Neural progenitor cell (in vitro differentiated cells): ENCODE data around the gene FBRSL1. TPM values are rescaled to one million over a fixed set of nuclear protein-coding genes. Genes with fewer than 3 reads are reported as not detected.
A peak's percentile ranks its signal among the peaks of the same experiment; 100 is the strongest.

Source experiments
- DNase-seq: peaks from one replicate; pipeline ENCODE4 v3.0.0-alpha.2; 2016; ENCODE audit warnings: low spot score
- H2AFZ ChIP-seq: fragments of 200-600 bp; sonication (generic); replicated peaks from 2 replicates; pipeline ENCODE4 v1.6.1; 2016; ENCODE audit warnings: antibody characterized with exemption
- H3F3A ChIP-seq: fragments of 200-600 bp; sonication (generic); 2 replicates; pipeline ENCODE4 v1.6.1; 2016; ENCODE audit warnings: antibody characterized with exemption, low read depth
- H3K27ac ChIP-seq: fragments of 200-600 bp; sonication (generic); 2 replicates; pipeline ENCODE4 v1.5.1; 2016; ENCODE audit warnings: mild to moderate bottlenecking
- H3K27me3 ChIP-seq: fragments of 200-600 bp; sonication (generic); 2 replicates; pipeline ENCODE4 v1.6.1; 2016; ENCODE audit warnings: mild to moderate bottlenecking, moderate library complexity
- H3K36me3 ChIP-seq: fragments of 200-600 bp; sonication (generic); 2 replicates; pipeline ENCODE4 v1.5.1; 2016
- H3K4me1 ChIP-seq: fragments of 200-600 bp; sonication (generic); 2 replicates; pipeline ENCODE4 v1.6.1; 2016; ENCODE audit warnings: mixed run types
- H3K4me2 ChIP-seq: fragments of 200-600 bp; sonication (generic); 2 replicates; pipeline ENCODE4 v1.6.1; 2016
- H3K4me3 ChIP-seq: fragments of 200-600 bp; sonication (generic); 2 replicates; pipeline ENCODE4 v1.5.1; 2016
- H3K79me2 ChIP-seq: fragments of 200-600 bp; sonication (generic); 2 replicates; pipeline ENCODE4 v1.6.1; 2016; ENCODE audit warnings: low read depth
- H3K9ac ChIP-seq: fragments of 200-600 bp; sonication (generic); 2 replicates; pipeline ENCODE4 v1.6.1; 2016
- H3K9me3 ChIP-seq: fragments of 200-600 bp; sonication (generic); 2 replicates; pipeline ENCODE4 v1.5.1; 2016; ENCODE audit warnings: low read depth
- H4K20me1 ChIP-seq: fragments of 200-600 bp; sonication (generic); 2 replicates; pipeline ENCODE4 v1.6.1; 2016; ENCODE audit warnings: low read depth
- H3K27ac Mint-ChIP-seq: 3 replicates; pipeline ENCODE4 v1.8.0; 2021; ENCODE audit warnings: mixed read lengths
- H3K27me3 Mint-ChIP-seq: 2 replicates; pipeline ENCODE4 v1.8.0; 2022; ENCODE audit warnings: low read depth, mild to moderate bottlenecking, inconsistent platforms, moderate library complexity, mixed read lengths; ENCODE audit not compliant: insufficient read depth
- H3K36me3 Mint-ChIP-seq: 3 replicates; pipeline ENCODE4 v1.8.0; 2021; ENCODE audit warnings: mixed read lengths
- H3K4me1 Mint-ChIP-seq: 3 replicates; pipeline ENCODE4 v1.8.0; 2021; ENCODE audit warnings: mixed read lengths
- H3K4me3 Mint-ChIP-seq: 3 replicates; pipeline ENCODE4 v1.8.0; 2021; ENCODE audit warnings: mild to moderate bottlenecking, moderate library complexity, mixed read lengths
- H3K9me3 Mint-ChIP-seq: 3 replicates; pipeline ENCODE4 v1.8.0; 2020; ENCODE audit warnings: mixed read lengths
- EZH2 ChIP-seq: fragments of 200-600 bp; sonication (generic); IDR thresholded peaks from 2 replicates; pipeline ENCODE4 v1.6.1; 2017; ENCODE audit warnings: antibody characterized with exemption, mild to moderate bottlenecking, moderate library complexity
- EZH2phosphoT487 ChIP-seq: fragments of 200-600 bp; sonication (generic); IDR thresholded peaks from 2 replicates; pipeline ENCODE4 v1.6.1; 2017; ENCODE audit warnings: antibody characterized with exemption
- total RNA-seq: library from RNA; depleted of rRNA; stranded (reverse); fragments of >200 nt; gene quantifications from 2 replicates; pipeline ENCODE4 v1.2.3, GENCODE V29; 2015; ENCODE audit warnings: low replicate concordance
- TF ChIP-seq, protein P1 (sequence below): fragments of 200-600 bp; sonication (generic); IDR thresholded peaks from 2 replicates; pipeline ENCODE4 v1.5.1; 2017; ENCODE audit warnings: antibody characterized with exemption, mild to moderate bottlenecking

The FBRSL1 gene
- total RNA-seq, 1 donor from 2014 or later = 7.4 TPM

DNA sequence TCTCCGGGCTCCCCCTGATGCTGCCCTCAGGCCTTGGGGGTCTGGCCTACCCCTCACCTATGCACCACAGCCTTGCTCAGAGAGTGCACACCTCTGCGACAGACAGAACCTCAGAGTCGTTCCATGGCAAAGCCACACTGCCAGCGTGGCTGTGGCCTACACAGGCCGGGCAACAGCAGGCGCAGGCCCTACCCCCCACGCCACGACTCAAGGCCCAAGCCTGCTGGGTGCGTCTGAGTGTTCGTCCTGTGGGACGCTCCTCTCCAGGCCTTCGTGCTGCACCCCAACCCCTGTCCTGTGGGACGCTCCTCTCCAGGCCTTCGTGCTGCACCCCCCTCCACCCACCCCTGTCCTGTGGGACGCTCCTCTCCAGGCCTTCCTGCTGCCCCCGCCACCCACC, 66.3 kb downstream of the FBRSL1 start:
- no peaks in the 10 kb centered on the region for H3K9me3 ChIP-seq
- H3K4me3 ChIP-seq = no peak overlapping the region
- peaks cover 9% of the 10 kb centered on the region for H3K4me1 ChIP-seq
- H3K27me3 ChIP-seq = peaks cover 80% of the 10 kb centered on the region
- DNase-seq = no peak
- no peak overlapping the region for H2AFZ ChIP-seq
- peaks cover 17% of the 10 kb centered on the region for H4K20me1 ChIP-seq
- H3K27me3 Mint-ChIP-seq = peaks cover 9% of the 10 kb centered on the region
- no peak overlapping the region for H3K9ac ChIP-seq
- H3K4me3 Mint-ChIP-seq = no peak overlapping the region
- H3F3A ChIP-seq = peaks cover 22% of the 10 kb centered on the region
- no peaks in the 10 kb centered on the region for H3K36me3 Mint-ChIP-seq
- H3K36me3 ChIP-seq = no peaks in the 10 kb centered on the region
- H3K27ac ChIP-seq = no peak overlapping the region
- peaks cover 7% of the 10 kb centered on the region for H3K79me2 ChIP-seq
- H3K27ac Mint-ChIP-seq = no peak overlapping the region
- H3K4me1 Mint-ChIP-seq = peaks cover 15% of the 10 kb centered on the region
- TF ChIP-seq EZH2phosphoT487 (no peak), EZH2 (no peak)
- TF ChIP-seq, protein P1, sequence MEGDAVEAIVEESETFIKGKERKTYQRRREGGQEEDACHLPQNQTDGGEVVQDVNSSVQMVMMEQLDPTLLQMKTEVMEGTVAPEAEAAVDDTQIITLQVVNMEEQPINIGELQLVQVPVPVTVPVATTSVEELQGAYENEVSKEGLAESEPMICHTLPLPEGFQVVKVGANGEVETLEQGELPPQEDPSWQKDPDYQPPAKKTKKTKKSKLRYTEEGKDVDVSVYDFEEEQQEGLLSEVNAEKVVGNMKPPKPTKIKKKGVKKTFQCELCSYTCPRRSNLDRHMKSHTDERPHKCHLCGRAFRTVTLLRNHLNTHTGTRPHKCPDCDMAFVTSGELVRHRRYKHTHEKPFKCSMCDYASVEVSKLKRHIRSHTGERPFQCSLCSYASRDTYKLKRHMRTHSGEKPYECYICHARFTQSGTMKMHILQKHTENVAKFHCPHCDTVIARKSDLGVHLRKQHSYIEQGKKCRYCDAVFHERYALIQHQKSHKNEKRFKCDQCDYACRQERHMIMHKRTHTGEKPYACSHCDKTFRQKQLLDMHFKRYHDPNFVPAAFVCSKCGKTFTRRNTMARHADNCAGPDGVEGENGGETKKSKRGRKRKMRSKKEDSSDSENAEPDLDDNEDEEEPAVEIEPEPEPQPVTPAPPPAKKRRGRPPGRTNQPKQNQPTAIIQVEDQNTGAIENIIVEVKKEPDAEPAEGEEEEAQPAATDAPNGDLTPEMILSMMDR = no peak
- H3K9me3 Mint-ChIP-seq = no peaks in the 10 kb centered on the region
- no peak overlapping the region for H3K4me2 ChIP-seq

DNA sequence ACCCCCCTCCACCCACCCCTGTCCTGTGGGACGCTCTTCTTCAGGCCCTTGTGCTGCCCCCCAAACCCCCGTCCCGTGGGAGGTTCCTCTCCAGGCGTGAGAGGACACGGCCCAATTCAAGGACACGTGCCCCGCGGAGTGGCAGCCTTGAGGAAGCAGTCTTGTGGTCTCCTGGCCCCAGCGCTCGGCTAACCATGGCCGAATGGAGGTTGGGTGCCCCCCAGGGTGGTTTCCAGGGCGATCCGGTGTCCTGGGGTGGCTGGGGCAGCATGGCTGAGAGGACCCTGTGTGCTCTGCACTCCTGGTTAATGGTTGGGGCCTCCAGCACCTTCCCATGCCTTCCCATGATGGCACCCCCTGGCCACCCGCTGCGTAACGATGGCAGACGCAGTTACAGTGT, 66.8 kb downstream of the FBRSL1 start:
- peaks cover 13% of the 10 kb centered on the region for H3K79me2 ChIP-seq
- H3K27ac ChIP-seq = no peak overlapping the region
- peaks cover 22% of the 10 kb centered on the region for H3F3A ChIP-seq
- no peak overlapping the region for H3K9ac ChIP-seq
- H3K4me1 ChIP-seq = peaks cover 9% of the 10 kb centered on the region
- peak overlapping the region; percentile 0 for H3K4me3 Mint-ChIP-seq
- peaks cover 74% of the 10 kb centered on the region for H3K27me3 ChIP-seq
- DNase-seq = no peak
- no peak overlapping the region for H3K4me3 ChIP-seq
- H3K36me3 ChIP-seq = no peaks in the 10 kb centered on the region
- H3K27ac Mint-ChIP-seq = peak overlapping the region; percentile 30
- H3K9me3 Mint-ChIP-seq = no peaks in the 10 kb centered on the region
- no peaks in the 10 kb centered on the region for H3K36me3 Mint-ChIP-seq
- H2AFZ ChIP-seq = no peak overlapping the region
- TF ChIP-seq EZH2phosphoT487 (no peak), EZH2 (no peak)
- TF ChIP-seq, protein P1 = no peak
- no peak overlapping the region for H3K4me2 ChIP-seq
- peaks cover 9% of the 10 kb centered on the region for H3K27me3 Mint-ChIP-seq
- no peaks in the 10 kb centered on the region for H3K9me3 ChIP-seq
- peaks cover 21% of the 10 kb centered on the region for H4K20me1 ChIP-seq
- peaks cover 16% of the 10 kb centered on the region for H3K4me1 Mint-ChIP-seq

DNA sequence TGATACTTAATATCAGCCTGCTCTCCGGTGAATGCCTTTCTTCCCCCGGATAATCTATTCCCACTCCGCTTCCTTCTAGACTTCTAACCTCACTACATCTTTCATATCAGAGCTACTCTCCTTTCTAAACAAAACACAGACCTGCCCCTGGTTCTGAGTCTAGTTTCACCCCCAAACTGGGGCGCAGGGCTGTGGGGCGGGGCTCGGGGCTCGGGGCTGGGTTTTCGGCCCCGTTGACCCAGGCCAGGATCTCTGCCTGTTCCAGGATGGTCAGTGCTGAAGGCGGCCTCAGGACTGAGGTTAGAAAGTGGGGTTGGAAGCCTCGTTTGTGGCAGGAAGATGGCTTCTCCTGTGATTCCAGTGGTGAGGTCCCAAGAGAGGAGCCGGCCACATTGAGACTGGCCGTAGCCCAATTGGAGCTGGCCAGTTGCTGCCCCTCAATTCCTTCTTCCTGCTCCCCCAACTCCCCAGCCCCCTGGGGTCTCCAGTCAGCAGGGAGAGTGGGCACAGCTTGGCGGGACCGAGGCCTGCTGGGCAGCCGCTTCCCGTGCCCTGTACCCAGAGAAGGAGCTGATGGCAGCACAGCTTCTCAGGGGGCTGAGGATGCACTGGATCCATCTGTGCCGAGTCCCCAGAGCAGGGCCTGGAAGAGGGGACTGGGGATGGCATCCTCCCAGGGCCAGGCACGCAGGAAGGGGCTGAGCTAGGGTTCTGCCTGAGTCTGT, 67.5 kb downstream of the FBRSL1 start:
- no peak for TF ChIP-seq EZH2
- no peak for TF ChIP-seq EZH2phosphoT487
- TF ChIP-seq, protein P1 = no peak
- H3K36me3 Mint-ChIP-seq = no peaks in the 10 kb centered on the region
- DNase-seq = no peak
- H3K36me3 ChIP-seq = no peaks in the 10 kb centered on the region
- H3K27me3 ChIP-seq = peaks cover 67% of the 10 kb centered on the region
- peaks cover 8% of the 10 kb centered on the region for H3K27me3 Mint-ChIP-seq
- peaks cover 22% of the 10 kb centered on the region for H3F3A ChIP-seq
- H2AFZ ChIP-seq = no peak overlapping the region
- H3K9ac ChIP-seq = no peak overlapping the region
- no peaks in the 10 kb centered on the region for H3K9me3 ChIP-seq
- no peak overlapping the region for H3K4me3 ChIP-seq
- H3K27ac Mint-ChIP-seq = peak overlapping the region; percentile 30
- peak overlapping the region; percentile 0 for H3K4me3 Mint-ChIP-seq
- no peak overlapping the region for H3K4me2 ChIP-seq
- peaks cover 9% of the 10 kb centered on the region for H3K4me1 ChIP-seq
- peaks cover 18% of the 10 kb centered on the region for H3K4me1 Mint-ChIP-seq
- no peaks in the 10 kb centered on the region for H3K9me3 Mint-ChIP-seq
- H4K20me1 ChIP-seq = peaks cover 28% of the 10 kb centered on the region
- H3K79me2 ChIP-seq = peaks cover 19% of the 10 kb centered on the region
- H3K27ac ChIP-seq = no peak overlapping the region
